Uterus (tissue), 4 donors: ENCODE measurements around the gene PTRH2. TPM values are rescaled to one million over a fixed set of nuclear protein-coding genes. Genes with fewer than 3 reads are reported as not detected.

Source experiments
- DNase-seq, 2 donors: peaks; one replicate each; pipeline ENCODE4 v3.0.0-alpha.2; 2019 to 2020
- H3K27ac ChIP-seq, 2 donors: fragments of 200-600 bp; sonication (generic); 1 replicate in 1 of 2; 2 replicates in 1 of 2; pipeline ENCODE4 v1.5.1; 2016 to 2018
- H3K27me3 ChIP-seq, 2 donors: fragments of 200-600 bp; sonication (generic); one replicate each; pipeline ENCODE4 v1.5.1; 2018 to 2019; ENCODE audit warnings: control low read depth in 1 of 2
- H3K36me3 ChIP-seq, 2 donors: fragments of 200-600 bp; sonication (generic); one replicate each; pipeline ENCODE4 v1.5.1; 2019; ENCODE audit warnings: control low read depth in 1 of 2
- H3K4me1 ChIP-seq, 2 donors: fragments of 200-600 bp; sonication (generic); one replicate each; pipeline ENCODE4 v1.5.1; 2018 to 2019; ENCODE audit warnings: control low read depth in 1 of 2
- H3K4me3 ChIP-seq, 2 donors: fragments of 200-600 bp; sonication (generic); 1 replicate in 1 of 2; 2 replicates in 1 of 2; pipeline ENCODE4 v1.5.1; 2018 to 2019; ENCODE audit warnings: mild to moderate bottlenecking in 1 of 2
- H3K9me3 ChIP-seq, 2 donors: fragments of 200-600 bp; sonication (generic); one replicate each; pipeline ENCODE4 v1.5.1; 2019; ENCODE audit warnings: control low read depth in 1 of 2
- POLR2A ChIP-seq, 2 donors: fragments of 450-650 bp; IDR thresholded peaks; one replicate each; pipeline ENCODE4 v1.6.1; 2016; ENCODE audit warnings: antibody characterized with exemption in 2 of 2, mild to moderate bottlenecking in 1 of 2, moderate library complexity in 1 of 2
- intact Hi-C: fragments of 100-400 bp; cut with DNase I; formaldehyde crosslinking; loops from one replicate; pipeline ENCODE4 v1.15.1; 2023; ENCODE audit warnings: low total_unique reads
- total RNA-seq, 4 donors: library from RNA; depleted of rRNA in 3 of 4; stranded (reverse); fragments of >200 nt in 3 of 4; gene quantifications; one replicate each; pipeline versions ENCODE4 v1.1.0 to v1.2.4, GENCODE V29; 2014 to 2023
- TF ChIP-seq, protein P1 (sequence below), 4 experiments: fragments of 200-600 bp in 2 of 4; fragments of 450-650 bp in 2 of 4; sonication (generic) in 2 of 4; IDR thresholded peaks; one replicate each; pipeline ENCODE4 v1.5.1; 2016 to 2019; ENCODE audit warnings: antibody characterized with exemption in 4 of 4, mild to moderate bottlenecking in 2 of 4, moderate library complexity in 1 of 4
- donor health status: DM: yes; HTN: yes; CAD: no.

The PTRH2 gene
- total RNA-seq, 4 donors from 2014 or later = 13.2 to 31.8 (median 24.3) TPM

DNA sequence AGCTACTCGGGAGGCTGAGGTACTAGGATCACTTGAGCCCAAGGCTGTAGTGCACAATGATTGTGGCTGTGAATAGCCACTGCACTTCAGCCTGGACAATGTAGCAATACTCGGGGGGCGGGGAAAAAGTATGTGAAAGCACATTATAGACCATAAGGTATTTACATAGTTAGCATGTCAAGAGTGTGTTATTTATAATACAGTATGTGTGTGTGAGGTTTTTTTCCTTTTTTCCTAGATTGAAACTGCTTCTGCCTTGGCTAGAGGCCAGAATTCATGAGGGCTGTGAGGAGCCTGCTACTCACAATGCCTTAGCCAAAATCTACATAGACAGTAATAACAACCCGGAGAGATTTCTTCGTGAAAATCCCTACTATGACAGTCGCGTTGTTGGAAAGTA lies 30.5 kb downstream of the PTRH2 start:
- DNase-seq = no peak
- Histone ChIP-seq H3K4me3 (no peak overlapping the region), H3K36me3 (no peaks in the 10 kb centered on the region), H3K27me3 (no peaks in the 10 kb centered on the region), H3K4me1 (no peaks in the 10 kb centered on the region), H3K9me3 (no peaks in the 10 kb centered on the region), H3K27ac (no peak overlapping the region)
- intact Hi-C loops = no loop called here
- TF ChIP-seq, protein P1, sequence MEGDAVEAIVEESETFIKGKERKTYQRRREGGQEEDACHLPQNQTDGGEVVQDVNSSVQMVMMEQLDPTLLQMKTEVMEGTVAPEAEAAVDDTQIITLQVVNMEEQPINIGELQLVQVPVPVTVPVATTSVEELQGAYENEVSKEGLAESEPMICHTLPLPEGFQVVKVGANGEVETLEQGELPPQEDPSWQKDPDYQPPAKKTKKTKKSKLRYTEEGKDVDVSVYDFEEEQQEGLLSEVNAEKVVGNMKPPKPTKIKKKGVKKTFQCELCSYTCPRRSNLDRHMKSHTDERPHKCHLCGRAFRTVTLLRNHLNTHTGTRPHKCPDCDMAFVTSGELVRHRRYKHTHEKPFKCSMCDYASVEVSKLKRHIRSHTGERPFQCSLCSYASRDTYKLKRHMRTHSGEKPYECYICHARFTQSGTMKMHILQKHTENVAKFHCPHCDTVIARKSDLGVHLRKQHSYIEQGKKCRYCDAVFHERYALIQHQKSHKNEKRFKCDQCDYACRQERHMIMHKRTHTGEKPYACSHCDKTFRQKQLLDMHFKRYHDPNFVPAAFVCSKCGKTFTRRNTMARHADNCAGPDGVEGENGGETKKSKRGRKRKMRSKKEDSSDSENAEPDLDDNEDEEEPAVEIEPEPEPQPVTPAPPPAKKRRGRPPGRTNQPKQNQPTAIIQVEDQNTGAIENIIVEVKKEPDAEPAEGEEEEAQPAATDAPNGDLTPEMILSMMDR (IDR thresholded peaks at IDR 0.05) = no peak
- TF ChIP-seq POLR2A (IDR thresholded peaks at IDR 0.05) = no peak

DNA sequence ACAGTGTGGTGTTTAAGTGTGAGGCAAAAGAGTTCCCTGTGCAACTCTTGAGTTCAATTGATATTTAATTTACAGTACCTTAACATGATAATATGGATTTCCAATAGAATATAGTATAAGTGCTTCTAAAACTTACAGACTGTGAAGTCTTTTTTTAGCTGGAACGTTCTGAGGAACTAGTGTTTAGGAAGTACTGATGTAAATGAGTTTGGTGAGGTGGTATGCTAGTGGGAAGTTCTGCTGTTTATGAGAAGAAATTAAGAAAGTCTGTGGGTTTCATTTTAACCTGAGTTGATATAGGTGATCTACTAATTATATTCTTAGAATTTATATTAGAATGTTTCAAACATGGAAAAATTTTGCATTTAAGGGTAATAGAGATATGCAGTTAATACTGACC lies 32.0 kb downstream of the PTRH2 start:
- Histone ChIP-seq H3K4me3 (no peak overlapping the region), H3K4me1 (no peaks in the 10 kb centered on the region), H3K27ac (no peak overlapping the region), H3K9me3 (no peaks in the 10 kb centered on the region), H3K36me3 (no peaks in the 10 kb centered on the region), H3K27me3 (no peaks in the 10 kb centered on the region)
- no peak for DNase-seq
- intact Hi-C loops = no loop called here
- no peak for TF ChIP-seq POLR2A (IDR thresholded peaks at IDR 0.05)
- TF ChIP-seq, protein P1 (IDR thresholded peaks at IDR 0.05) = no peak

DNA sequence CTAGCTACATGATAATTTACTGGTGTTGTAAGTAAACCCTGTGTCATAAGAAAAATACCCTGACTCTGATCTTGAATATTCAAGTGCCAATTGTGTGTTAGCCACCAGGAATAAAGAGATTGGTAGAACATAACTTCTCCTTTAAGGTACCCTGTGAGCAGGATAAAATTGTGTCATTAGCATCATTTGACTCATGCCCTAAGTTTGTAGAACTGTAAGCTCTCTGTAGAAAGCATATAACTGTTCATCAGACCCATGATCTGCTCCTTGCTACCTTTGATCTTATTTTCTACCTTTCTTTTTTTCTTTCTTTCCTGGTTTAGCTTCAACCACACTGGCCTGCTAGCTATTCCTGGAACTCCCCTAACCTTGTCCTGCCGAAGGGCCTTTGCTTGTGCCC lies 35.8 kb downstream of the PTRH2 start:
- H3K9me3 ChIP-seq = no peaks in the 10 kb centered on the region
- intact Hi-C loops = no loop called here
- H3K27ac ChIP-seq = no peak overlapping the region
- no peaks in the 10 kb centered on the region for H3K27me3 ChIP-seq
- no peaks in the 10 kb centered on the region for H3K4me1 ChIP-seq
- DNase-seq = no peak
- no peaks in the 10 kb centered on the region for H3K36me3 ChIP-seq
- TF ChIP-seq, protein P1 (IDR thresholded peaks at IDR 0.05) = no peak
- TF ChIP-seq POLR2A (IDR thresholded peaks at IDR 0.05) = no peak
- no peak overlapping the region for H3K4me3 ChIP-seq

DNA sequence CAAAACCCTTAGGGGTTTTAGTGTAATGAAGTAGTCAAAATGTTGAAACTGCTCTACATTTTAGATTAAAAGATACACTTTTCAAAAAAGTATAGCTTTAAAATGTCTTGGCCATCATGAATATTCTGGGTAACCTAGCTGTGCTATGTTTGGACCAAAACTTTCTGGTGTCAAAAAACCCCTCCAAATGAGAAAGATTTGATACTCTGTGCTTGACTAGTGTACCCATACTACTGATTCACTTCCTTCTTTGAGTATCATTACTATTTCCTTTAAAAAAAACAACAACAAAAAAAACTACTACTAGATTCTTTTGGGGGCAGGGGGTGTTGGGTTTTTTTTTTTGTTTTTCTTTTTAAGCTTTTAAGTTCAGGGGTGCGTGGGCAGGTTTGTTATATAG lies 37.3 kb downstream of the PTRH2 start:
- H3K27me3 ChIP-seq = no peaks in the 10 kb centered on the region
- no peaks in the 10 kb centered on the region for H3K4me1 ChIP-seq
- H3K9me3 ChIP-seq = no peaks in the 10 kb centered on the region
- DNase-seq = no peak
- H3K4me3 ChIP-seq = no peak overlapping the region
- TF ChIP-seq, protein P1 (IDR thresholded peaks at IDR 0.05) = no peak
- no peak for TF ChIP-seq POLR2A (IDR thresholded peaks at IDR 0.05)
- no peak overlapping the region for H3K27ac ChIP-seq
- no peaks in the 10 kb centered on the region for H3K36me3 ChIP-seq
- intact Hi-C loops = no loop called here

DNA sequence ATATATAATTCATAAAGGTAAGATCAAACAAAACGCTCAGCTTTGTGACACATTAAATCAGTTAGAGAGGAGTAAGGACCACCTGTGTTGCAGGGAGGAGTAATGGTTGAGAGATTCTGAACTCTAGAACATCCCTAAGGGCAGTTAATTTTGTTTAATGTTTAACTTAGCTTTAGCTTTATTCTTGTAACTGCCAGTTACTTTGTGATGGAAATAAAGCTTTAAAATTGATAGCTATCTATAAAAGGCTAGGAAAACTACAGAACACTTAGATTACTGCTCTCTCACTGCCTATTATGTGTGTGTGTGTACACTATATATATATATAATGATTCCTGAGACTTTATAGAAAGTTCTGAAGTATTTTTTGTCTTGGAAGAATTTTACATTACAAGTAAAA lies 37.8 kb downstream of the PTRH2 start:
- no peaks in the 10 kb centered on the region for H3K27me3 ChIP-seq
- no peak for DNase-seq
- H3K4me3 ChIP-seq = no peak overlapping the region
- H3K27ac ChIP-seq = peak overlapping the region in 1 of 2 donors; percentile 48
- no peak for TF ChIP-seq POLR2A (IDR thresholded peaks at IDR 0.05)
- TF ChIP-seq, protein P1 (IDR thresholded peaks at IDR 0.05) = no peak
- no peaks in the 10 kb centered on the region for H3K36me3 ChIP-seq
- intact Hi-C loops = no loop called here
- H3K9me3 ChIP-seq = no peaks in the 10 kb centered on the region
- no peaks in the 10 kb centered on the region for H3K4me1 ChIP-seq
